KMS-11 (cell line): ENCODE results near the gene PKD1L1.

Experiments used
- H2AFZ ChIP-seq: fragments of 200-600 bp; sonication (generic); 2 replicates; pipeline ENCODE4 v1.6.1; 2016; ENCODE audit warnings: antibody characterized with exemption, mixed run types, low read depth
- H3K27ac ChIP-seq: fragments of 200-600 bp; sonication (generic); 2 replicates; pipeline ENCODE4 v1.6.1; 2016; ENCODE audit warnings: mild to moderate bottlenecking, mixed run types
- H3K27me3 ChIP-seq: fragments of 200-600 bp; sonication (generic); 2 replicates; pipeline ENCODE4 v1.6.1; 2017; ENCODE audit warnings: mild to moderate bottlenecking, low read depth, mixed run types, moderate library complexity; ENCODE audit not compliant: insufficient read depth
- H3K36me3 ChIP-seq: fragments of 200-600 bp; sonication (generic); 2 replicates; pipeline ENCODE4 v1.6.1; 2017; ENCODE audit warnings: mild to moderate bottlenecking, mixed run types; ENCODE audit not compliant: insufficient read depth
- H3K4me1 ChIP-seq: fragments of 200-600 bp; sonication (generic); 2 replicates; pipeline ENCODE4 v1.6.1; 2016; ENCODE audit warnings: mild to moderate bottlenecking, low read depth, mixed run types; ENCODE audit not compliant: poor library complexity, severe bottlenecking
- H3K4me2 ChIP-seq: fragments of 200-600 bp; sonication (generic); 2 replicates; pipeline ENCODE4 v1.7.0; 2016; ENCODE audit warnings: mild to moderate bottlenecking, mixed run types
- H3K4me3 ChIP-seq: fragments of 200-600 bp; sonication (generic); IDR thresholded peaks from 2 replicates; pipeline ENCODE4 v1.6.1; 2017; ENCODE audit warnings: low read depth, low read length, mixed read lengths; ENCODE audit not compliant: insufficient read depth
- H3K79me2 ChIP-seq: fragments of 200-600 bp; sonication (generic); 2 replicates; pipeline ENCODE4 v1.6.1; 2016; ENCODE audit warnings: low read depth, mixed run types; ENCODE audit not compliant: insufficient read depth
- H3K9ac ChIP-seq: fragments of 200-600 bp; sonication (generic); 2 replicates; pipeline ENCODE4 v1.6.1; 2016; ENCODE audit warnings: mild to moderate bottlenecking, mixed run types
- H4K20me1 ChIP-seq: fragments of 200-600 bp; sonication (generic); 2 replicates; pipeline ENCODE4 v1.6.1; 2016; ENCODE audit warnings: mild to moderate bottlenecking, mixed run types; ENCODE audit not compliant: insufficient read depth
- CTCF ChIP-seq: fragments of 200-600 bp; sonication (generic); conservative IDR thresholded peaks from 2 replicates; pipeline ENCODE4 v1.6.1; 2017; ENCODE audit warnings: low read depth, mild to moderate bottlenecking, antibody characterized with exemption, low read length, moderate library complexity, mixed read lengths

The PKD1L1 gene

GRCh38 chr7:47792521-47793121 is 155.6 kb downstream of the PKD1L1 start:
- Histone ChIP-seq H3K4me3 (no peak overlapping the region), H3K4me2 (no peak overlapping the region), H3K36me3 (no peaks in the 10 kb centered on the region), H3K9ac (no peak overlapping the region), H3K27me3 (no peaks in the 10 kb centered on the region), H2AFZ (no peak overlapping the region), H3K27ac (no peak overlapping the region), H4K20me1 (no peaks in the 10 kb centered on the region), H3K79me2 (no peaks in the 10 kb centered on the region), H3K4me1 (no peaks in the 10 kb centered on the region)
- TF ChIP-seq CTCF, result 0 out of 2 replicates have a peak, but pooled peaks have one; percentile 16

- Histone ChIP-seq H2AFZ (no peak overlapping the region), H3K4me2 (no peak overlapping the region), H3K36me3 (no peaks in the 10 kb centered on the region), H3K9ac (no peak overlapping the region), H3K4me3 (no peak overlapping the region), H3K27me3 (no peaks in the 10 kb centered on the region), H3K4me1 (no peaks in the 10 kb centered on the region), H3K79me2 (no peaks in the 10 kb centered on the region), H4K20me1 (no peaks in the 10 kb centered on the region), H3K27ac (no peak overlapping the region)
- no peak for TF ChIP-seq CTCF
Observed at GRCh38 chr7:47791682-47792081, 156.6 kb downstream of the PKD1L1 start.

- H3K4me3 ChIP-seq, result no peak overlapping the region
- no peak overlapping the region for H2AFZ ChIP-seq
- no peaks in the 10 kb centered on the region for H3K27me3 ChIP-seq
- no peaks in the 10 kb centered on the region for H3K36me3 ChIP-seq
- H3K4me2 ChIP-seq, result no peak overlapping the region
- H3K4me1 ChIP-seq, result no peaks in the 10 kb centered on the region
- no peak for TF ChIP-seq CTCF
- H3K27ac ChIP-seq, result no peak overlapping the region
- no peak overlapping the region for H3K9ac ChIP-seq
- H3K79me2 ChIP-seq, result no peaks in the 10 kb centered on the region
- no peaks in the 10 kb centered on the region for H4K20me1 ChIP-seq
Observed at GRCh38 chr7:47788083-47788482, 160.2 kb downstream of the PKD1L1 start.

- Histone ChIP-seq H2AFZ (no peak overlapping the region), H3K79me2 (no peaks in the 10 kb centered on the region), H3K27ac (no peak overlapping the region), H3K4me3 (no peak overlapping the region), H3K36me3 (no peaks in the 10 kb centered on the region), H3K9ac (no peak overlapping the region), H4K20me1 (no peaks in the 10 kb centered on the region), H3K4me1 (no peaks in the 10 kb centered on the region), H3K27me3 (no peaks in the 10 kb centered on the region), H3K4me2 (no peak overlapping the region)
- TF ChIP-seq CTCF, result no peak
Observed at GRCh38 chr7:47787249-47788069, 160.8 kb downstream of the PKD1L1 start.
